ENCODE measurements around the gene APOM.

DNA sequence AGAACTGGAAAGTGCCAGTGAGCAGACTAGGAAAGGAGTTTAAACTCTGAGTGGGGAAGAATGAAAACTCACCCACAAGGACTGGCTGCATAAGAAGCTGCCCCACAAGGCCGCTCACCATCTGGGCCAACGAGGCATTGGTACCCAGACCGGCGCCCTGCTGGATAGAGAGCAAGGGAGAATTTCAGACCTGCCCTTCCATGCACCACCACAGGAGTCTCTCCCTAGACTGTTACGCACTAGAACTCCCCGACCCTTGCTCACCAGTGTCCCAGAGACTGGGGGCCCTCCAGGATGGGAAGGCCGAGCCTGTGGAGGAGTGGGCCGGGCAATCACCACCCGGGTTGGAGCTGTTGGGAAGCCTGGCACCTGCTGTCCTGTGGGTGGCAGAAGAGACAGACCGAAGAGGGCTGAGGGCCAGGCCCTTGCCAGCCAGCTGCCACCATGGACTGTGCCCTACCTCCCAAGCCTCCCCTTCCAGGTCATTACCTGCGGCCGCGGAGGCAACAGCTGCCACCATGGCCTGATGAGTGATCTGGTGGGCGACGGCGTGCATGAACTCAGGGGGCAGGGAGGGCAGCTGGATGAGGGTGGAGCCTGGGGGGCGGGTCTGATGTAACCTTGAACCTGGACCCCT is 11.8 kb upstream of the APOM start:
- TF ChIP-seq, protein P1, sequence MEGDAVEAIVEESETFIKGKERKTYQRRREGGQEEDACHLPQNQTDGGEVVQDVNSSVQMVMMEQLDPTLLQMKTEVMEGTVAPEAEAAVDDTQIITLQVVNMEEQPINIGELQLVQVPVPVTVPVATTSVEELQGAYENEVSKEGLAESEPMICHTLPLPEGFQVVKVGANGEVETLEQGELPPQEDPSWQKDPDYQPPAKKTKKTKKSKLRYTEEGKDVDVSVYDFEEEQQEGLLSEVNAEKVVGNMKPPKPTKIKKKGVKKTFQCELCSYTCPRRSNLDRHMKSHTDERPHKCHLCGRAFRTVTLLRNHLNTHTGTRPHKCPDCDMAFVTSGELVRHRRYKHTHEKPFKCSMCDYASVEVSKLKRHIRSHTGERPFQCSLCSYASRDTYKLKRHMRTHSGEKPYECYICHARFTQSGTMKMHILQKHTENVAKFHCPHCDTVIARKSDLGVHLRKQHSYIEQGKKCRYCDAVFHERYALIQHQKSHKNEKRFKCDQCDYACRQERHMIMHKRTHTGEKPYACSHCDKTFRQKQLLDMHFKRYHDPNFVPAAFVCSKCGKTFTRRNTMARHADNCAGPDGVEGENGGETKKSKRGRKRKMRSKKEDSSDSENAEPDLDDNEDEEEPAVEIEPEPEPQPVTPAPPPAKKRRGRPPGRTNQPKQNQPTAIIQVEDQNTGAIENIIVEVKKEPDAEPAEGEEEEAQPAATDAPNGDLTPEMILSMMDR (IDR thresholded peaks at IDR 0.05): no peak
- no peak for TF ChIP-seq POLR2A (IDR thresholded peaks at IDR 0.05)
- no peak for TF ChIP-seq POLR2AphosphoS5 (IDR thresholded peaks at IDR 0.05)

Data from sigmoid colon (tissue), 4 donors.